Measurements from ENCODE around the gene PTH2. TPM values are rescaled to one million over a fixed set of nuclear protein-coding genes. Genes with fewer than 3 reads are reported as not detected.

The PTH2 gene
- polyA plus RNA-seq, 3 donors: not detected

GRCh38 chr19:49442354-49442753 lies 19.1 kb upstream of the PTH2 start:
- Histone ChIP-seq H3K27me3 (ENCODE audit: control insufficient read depth in 2 of 2, insufficient read depth in 2 of 2, low read length in 2 of 2) (peaks cover 48 to 51% of the 10 kb centered on the region in 2 donors), H3K9ac (ENCODE audit: insufficient read depth, low read length, poor library complexity, severe bottlenecking) (no peak overlapping the region)
- H3K4me1 Mint-ChIP-seq: peaks cover 46% of the 10 kb centered on the region

GRCh38 chr19:49441960-49442350 lies 18.7 kb upstream of the PTH2 start:
- WGBS (ENCODE audit: insufficient coverage): 32% methylated on average over 14 of the region's 14 CpGs
- Histone ChIP-seq H2AFZ (ENCODE audit: insufficient read depth, low read depth, low read length, poor library complexity, severe bottlenecking) (peak overlapping the region; percentile 99), H3K4me1 (ENCODE audit: control insufficient read depth in 1 of 2, insufficient read depth in 2 of 2, low read length in 2 of 2) (peaks cover 37 to 46% of the 10 kb centered on the region in 2 donors), H3K4me3 (replicated peaks in 1 of 3; ENCODE audit: low read depth in 2 of 3, low read length in 3 of 3) (peak overlapping the region in 1 of 3 experiments; percentile 95), H3K9me3 (replicated peaks in 1 of 2; ENCODE audit: control insufficient read depth in 1 of 2, insufficient read depth in 1 of 2, low read length in 2 of 2) (peaks cover 0 to 19% of the 10 kb centered on the region in 2 donors), H3K36me3 (replicated peaks in 1 of 2; ENCODE audit: control insufficient read depth in 1 of 2, insufficient read depth in 2 of 2, low read length in 2 of 2) (peaks cover 5 to 7% of the 10 kb centered on the region in 2 donors), H3K79me2 (ENCODE audit: insufficient read depth, low read length) (no peaks in the 10 kb centered on the region), H3K9ac (ENCODE audit: insufficient read depth, low read length, poor library complexity, severe bottlenecking) (no peak overlapping the region), H3K27ac (ENCODE audit: low read depth in 1 of 2, low read length in 2 of 2) (no peak overlapping the region), H4K20me1 (ENCODE audit: insufficient read depth, low read length) (no peaks in the 10 kb centered on the region), H3K4me2 (replicated peaks; ENCODE audit: extremely low read depth, low read length, poor library complexity, severe bottlenecking) (peak overlapping the region; percentile 100), H3K27me3 (ENCODE audit: control insufficient read depth in 2 of 2, insufficient read depth in 2 of 2, low read length in 2 of 2) (peaks cover 51 to 55% of the 10 kb centered on the region in 2 donors)
- H3K27me3 Mint-ChIP-seq (ENCODE audit: low read depth in 3 of 3): peaks cover 53 to 59% (median 56%) of the 10 kb centered on the region in 3 donors
- H3K4me3 Mint-ChIP-seq: peak overlapping the region; percentile 80 to 83
- peaks cover 19 to 23% of the 10 kb centered on the region in 2 donors for H3K36me3 Mint-ChIP-seq
- peak overlapping the region in 1 of 7 donors; percentile 36 for H3K27ac Mint-ChIP-seq
- intact Hi-C loops (cut with micrococcal nuclease): loop anchor here in 1 of 2 donors (5.0 kb wide), 1 partner anchor 50 kb away; no protein-coding TSS in a partner anchor
- TF ChIP-seq CTCF (IDR thresholded peaks at IDR 0.05): no peak
- peaks cover 0 to 27% (median 15%) of the 10 kb centered on the region in 7 donors for H3K9me3 Mint-ChIP-seq
- H3K4me1 Mint-ChIP-seq: peaks cover 46% of the 10 kb centered on the region
- DNase-seq: no peak

More at GRCh38 chr19:49442354-49442753, 19.1 kb upstream of the PTH2 start:
- Histone ChIP-seq H3K36me3 (replicated peaks in 1 of 2; ENCODE audit: control insufficient read depth in 1 of 2, insufficient read depth in 2 of 2, low read length in 2 of 2) (peaks cover 9 to 11% of the 10 kb centered on the region in 2 donors), H3K4me1 (ENCODE audit: control insufficient read depth in 1 of 2, insufficient read depth in 2 of 2, low read length in 2 of 2) (peaks cover 37 to 46% of the 10 kb centered on the region in 2 donors), H3K4me3 (replicated peaks in 1 of 3; ENCODE audit: low read depth in 2 of 3, low read length in 3 of 3) (peak overlapping the region in 1 of 3 experiments; percentile 95), H4K20me1 (ENCODE audit: insufficient read depth, low read length) (no peaks in the 10 kb centered on the region), H3K27ac (ENCODE audit: low read depth in 1 of 2, low read length in 2 of 2) (no peak overlapping the region), H3K79me2 (ENCODE audit: insufficient read depth, low read length) (no peaks in the 10 kb centered on the region), H2AFZ (ENCODE audit: insufficient read depth, low read depth, low read length, poor library complexity, severe bottlenecking) (peak overlapping the region; percentile 99), H3K9me3 (replicated peaks in 1 of 2; ENCODE audit: control insufficient read depth in 1 of 2, insufficient read depth in 1 of 2, low read length in 2 of 2) (peaks cover 0 to 17% of the 10 kb centered on the region in 2 donors), H3K4me2 (replicated peaks; ENCODE audit: extremely low read depth, low read length, poor library complexity, severe bottlenecking) (peak overlapping the region; percentile 100)
- Mint-ChIP-seq H3K4me3 (peak overlapping the region; percentile 80 to 83), H3K27me3 (ENCODE audit: low read depth in 3 of 3) (peaks cover 49 to 55% (median 52%) of the 10 kb centered on the region in 3 donors), H3K36me3 (peaks cover 23 to 27% of the 10 kb centered on the region in 2 donors), H3K27ac (no peak overlapping the region), H3K9me3 (peaks cover 0 to 25% (median 15%) of the 10 kb centered on the region in 7 donors)
- DNase-seq: no peak
- no peak for TF ChIP-seq CTCF (IDR thresholded peaks at IDR 0.05)
- intact Hi-C loops (cut with micrococcal nuclease): loop anchor here in 1 of 2 donors (5.0 kb wide), 1 partner anchor 50 kb away; no protein-coding TSS in a partner anchor
- WGBS (ENCODE audit: insufficient coverage): 8% methylated on average over 11 of the region's 11 CpGs
